WTC11 (cell line): Measurements from ENCODE around the gene CRYZL1. TPM values are rescaled to one million over a fixed set of nuclear protein-coding genes. Genes with fewer than 3 reads are reported as not detected.

Source experiments
- ATAC-seq: fragments of 200-7000 bp; cut with Tn5 transposase; 2 replicates; pipeline ENCODE4 v1.10.0; 2021; ENCODE audit warnings: mild to moderate bottlenecking, moderate library complexity
- CTCF ChIA-PET: fragments of 300-600 bp; sonication (Branson Sonifier 250); formaldehyde crosslinking; loops from one replicate; lab custom pipeline; 2021; ENCODE audit warnings: antibody characterized with exemption; lab: Charles Lee
- POLR2A ChIA-PET: fragments of 350-600 bp; sonication (Branson Sonifier 250); formaldehyde crosslinking; loops from one replicate; lab custom pipeline; 2021; ENCODE audit warnings: antibody characterized with exemption; lab: Charles Lee
- DNase-seq: peaks from one replicate; pipeline ENCODE4 v3.0.0; 2021; ENCODE audit warnings: low spot score
- H3K27ac Mint-ChIP-seq: 2 replicates; pipeline ENCODE4 v1.8.0; 2021; ENCODE audit warnings: mixed read lengths
- H3K27me3 Mint-ChIP-seq: 2 replicates; pipeline ENCODE4 v1.8.0; 2021; ENCODE audit warnings: low read depth, mild to moderate bottlenecking, moderate library complexity, mixed read lengths
- H3K36me3 Mint-ChIP-seq: 2 replicates; pipeline ENCODE4 v1.8.0; 2021; ENCODE audit warnings: mixed read lengths
- H3K4me1 Mint-ChIP-seq: 2 replicates; pipeline ENCODE4 v1.8.0; 2022; ENCODE audit warnings: mixed read lengths
- H3K4me3 Mint-ChIP-seq: 2 replicates; pipeline ENCODE4 v1.8.0; 2021; ENCODE audit warnings: mild to moderate bottlenecking, moderate library complexity, mixed read lengths
- H3K9me3 Mint-ChIP-seq: 2 replicates; pipeline ENCODE4 v1.8.0; 2021; ENCODE audit warnings: mixed read lengths
- AFF4 ChIP-seq: sonication (generic); formaldehyde crosslinking; IDR thresholded peaks from 2 replicates; pipeline ENCODE4 v1.8.1; 2023; ENCODE audit warnings: mild to moderate bottlenecking, missing genetic modification reagents, borderline replicate concordance
- CREB1 ChIP-seq: sonication (generic); formaldehyde crosslinking; IDR thresholded peaks from 2 replicates; pipeline ENCODE4 v1.8.0; 2023; ENCODE audit warnings: mild to moderate bottlenecking, missing genetic modification reagents
- E2F5 ChIP-seq: sonication (generic); formaldehyde crosslinking; IDR thresholded peaks from 2 replicates; pipeline ENCODE4 v1.8.1; 2022; ENCODE audit warnings: mild to moderate bottlenecking, moderate library complexity, missing genetic modification reagents
- ETV6 ChIP-seq: sonication (generic); formaldehyde crosslinking; IDR thresholded peaks from 2 replicates; pipeline ENCODE4 v1.8.1; 2022; ENCODE audit warnings: mild to moderate bottlenecking, missing genetic modification reagents
- FOXJ3 ChIP-seq: sonication (generic); formaldehyde crosslinking; IDR thresholded peaks from 2 replicates; pipeline ENCODE4 v1.9.0; 2021; ENCODE audit warnings: missing genetic modification reagents, mild to moderate bottlenecking, borderline replicate concordance
- FOXP4 ChIP-seq: sonication (generic); formaldehyde crosslinking; IDR thresholded peaks from 2 replicates; pipeline ENCODE4 v1.8.0; 2022; ENCODE audit warnings: mild to moderate bottlenecking, missing genetic modification reagents
- MLX ChIP-seq: sonication (generic); formaldehyde crosslinking; IDR thresholded peaks from 2 replicates; pipeline ENCODE4 v1.8.1; 2023; ENCODE audit warnings: mild to moderate bottlenecking, missing genetic modification reagents, moderate library complexity
- PRDM15 ChIP-seq: sonication (generic); formaldehyde crosslinking; IDR thresholded peaks from 2 replicates; pipeline ENCODE4 v1.8.0; 2022; ENCODE audit warnings: missing genetic modification reagents
- PRRX2 ChIP-seq: fragments of 250-450 bp; sonication (Bioruptor Pico); IDR thresholded peaks from 2 replicates; pipeline ENCODE4 v1.8.0; 2021; ENCODE audit warnings: mild to moderate bottlenecking
- STAT6 ChIP-seq: sonication (generic); formaldehyde crosslinking; conservative IDR thresholded peaks from 2 replicates; pipeline ENCODE4 v1.8.1; 2023; ENCODE audit warnings: mild to moderate bottlenecking, low read depth, missing genetic modification reagents, moderate library complexity
- ZBTB21 ChIP-seq: sonication (generic); formaldehyde crosslinking; IDR thresholded peaks from 2 replicates; pipeline ENCODE4 v1.8.1; 2023; ENCODE audit warnings: mild to moderate bottlenecking, missing genetic modification reagents, borderline replicate concordance
- ZMAT4 ChIP-seq: fragments of 250-450 bp; sonication (Bioruptor Pico); IDR thresholded peaks from 2 replicates; pipeline ENCODE4 v1.9.0; 2021; ENCODE audit warnings: mild to moderate bottlenecking
- ZNF219 ChIP-seq: sonication (generic); formaldehyde crosslinking; IDR thresholded peaks from 2 replicates; pipeline ENCODE4 v1.8.0; 2023; ENCODE audit warnings: missing genetic modification reagents, mild to moderate bottlenecking, borderline replicate concordance
- total RNA-seq: library from RNA; stranded (reverse); gene quantifications from 3 replicates; pipeline ENCODE4 v1.2.3, GENCODE V29; 2021

The CRYZL1 gene
- total RNA-seq, 1 experiment from 2014 or later: 21.9 TPM

- no peaks in the 10 kb centered on the region for H3K27me3 Mint-ChIP-seq
- ChIA-PET CTCF (no interaction called here), POLR2A (no interaction called here)
- TF ChIP-seq FOXJ3 (CRISPR knock-in tag): no peak
- TF ChIP-seq ETV6 (CRISPR knock-in tag): no peak
- no peak for TF ChIP-seq ZNF219 (CRISPR knock-in tag)
- no peak for TF ChIP-seq STAT6
- TF ChIP-seq ZBTB21 (CRISPR knock-in tag): no peak
- ATAC-seq: no peak
- no peak overlapping the region for H3K27ac Mint-ChIP-seq
- no peak for DNase-seq
- H3K36me3 Mint-ChIP-seq: peaks cover 83% of the 10 kb centered on the region
- no peaks in the 10 kb centered on the region; the same call in 1 of the 2 replicates for H3K9me3 Mint-ChIP-seq
- no peak overlapping the region for H3K4me3 Mint-ChIP-seq
- H3K4me1 Mint-ChIP-seq: peaks cover 4% of the 10 kb centered on the region
Measured at GRCh38 chr21:33549848-33550771, 91.4 kb downstream of the CRYZL1 start.

- ATAC-seq (no peak), DNase-seq (no peak)
- H3K9me3 Mint-ChIP-seq: no peaks in the 10 kb centered on the region
- H3K36me3 Mint-ChIP-seq: peaks cover 50% of the 10 kb centered on the region
- POLR2A ChIA-PET: no interaction called here
- no peak overlapping the region for H3K4me3 Mint-ChIP-seq
- H3K27ac Mint-ChIP-seq: peak overlapping the region; percentile 84; the same call in 1 of the 2 replicates
- no peaks in the 10 kb centered on the region for H3K27me3 Mint-ChIP-seq
- CTCF ChIA-PET: no interaction called here
- H3K4me1 Mint-ChIP-seq: peaks cover 15% of the 10 kb centered on the region
- TF ChIP-seq AFF4 (CRISPR knock-in tag) (no peak), CREB1 (CRISPR knock-in tag) (no peak), MLX (CRISPR knock-in tag) (no peak), STAT6 (no peak), PRDM15 (CRISPR knock-in tag) (no peak), ZMAT4 (CRISPR knock-in tag) (no peak), FOXP4 (CRISPR knock-in tag) (no peak), PRRX2 (CRISPR knock-in tag) (no peak), E2F5 (no peak)
Measured at GRCh38 chr21:33546086-33546485, 95.5 kb downstream of the CRYZL1 start.
